ENCODE data around the gene DGKI.

DGKI gene

DNA sequence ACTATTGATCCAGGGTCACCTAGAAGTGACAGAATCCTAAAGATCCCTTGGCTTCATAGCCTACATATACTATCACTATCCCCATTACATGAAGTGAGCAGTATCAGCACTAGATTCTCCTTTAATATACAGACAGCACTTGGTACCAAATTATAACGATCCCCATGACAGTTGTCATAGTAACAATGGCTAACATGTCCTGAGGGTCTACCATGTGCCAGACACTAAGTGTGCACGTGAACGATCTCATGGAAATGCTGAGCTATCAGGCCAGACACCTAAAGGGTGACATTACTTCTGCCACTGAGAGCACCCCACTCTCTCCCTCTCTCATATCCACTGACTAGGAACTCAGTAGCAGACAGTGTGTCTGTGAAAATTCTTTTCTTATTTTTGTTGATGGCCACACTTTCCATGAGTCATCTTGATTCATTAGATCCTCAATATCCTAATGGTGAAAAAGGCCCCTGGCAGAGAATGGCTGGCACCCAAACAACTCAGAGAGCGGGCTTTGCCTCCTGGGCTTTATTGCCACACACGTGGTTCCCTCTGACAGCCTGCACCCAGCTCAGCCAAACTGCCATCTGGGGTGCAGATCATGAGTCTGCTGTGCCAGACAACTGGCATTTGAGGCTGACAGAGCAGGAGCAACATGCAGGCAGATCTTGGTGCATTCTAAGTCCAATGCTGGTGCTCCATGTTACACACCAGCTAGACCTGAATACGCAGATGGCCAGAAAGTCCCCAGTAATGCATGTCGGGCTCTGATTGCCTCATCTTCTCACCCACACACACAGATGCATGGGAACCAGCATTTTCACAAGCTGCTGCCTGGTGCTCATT lies 176.3 kb downstream of the DGKI start:
- Mint-ChIP-seq H3K9me3 (no peaks in the 10 kb centered on the region), H3K4me3 (no peak overlapping the region), H3K4me1 (no peaks in the 10 kb centered on the region)

DNA sequence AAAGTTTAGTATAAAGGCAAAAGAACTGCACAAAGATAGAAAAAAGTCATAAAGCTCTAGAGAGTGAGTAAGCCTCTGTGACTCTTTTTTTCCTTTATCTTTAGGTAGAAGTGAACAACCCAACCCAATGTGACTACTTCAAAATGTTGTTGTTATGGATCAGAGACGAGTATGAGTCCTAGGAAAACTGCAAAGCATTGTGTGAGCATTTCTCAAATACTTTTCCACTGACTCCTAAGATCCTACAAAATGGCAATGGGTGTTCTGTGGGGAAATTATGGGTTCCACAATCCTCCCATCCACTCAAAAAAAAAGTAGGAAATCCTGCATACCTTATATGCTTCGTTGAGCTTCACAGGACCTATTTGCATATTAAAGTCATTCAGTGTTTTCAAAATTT lies 177.1 kb downstream of the DGKI start:
- no peak for DNase-seq
- CTCF ChIA-PET, result interaction anchor here (0.6 to 2.4 kb wide), 2 partner anchors 14 to 625 kb away, joined by 3 to 9 read pairs; no protein-coding TSS in a partner anchor
- no peaks in the 10 kb centered on the region for H3K9me3 Mint-ChIP-seq
- H3K36me3 Mint-ChIP-seq, result no peaks in the 10 kb centered on the region
- H3K27me3 Mint-ChIP-seq, result peaks cover 4% of the 10 kb centered on the region
- no peak overlapping the region for H3K27ac Mint-ChIP-seq
- no peak overlapping the region for H3K4me3 Mint-ChIP-seq
- H3K4me1 Mint-ChIP-seq, result no peaks in the 10 kb centered on the region

More for the DNA sequence above, 176.3 kb downstream of the DGKI start:
- CTCF ChIA-PET, result interaction anchor here (1.2 to 2.4 kb wide), 2 partner anchors 14 kb away, joined by 4 to 9 read pairs; no protein-coding TSS in a partner anchor
- DNase-seq, result no peak
- H3K27ac Mint-ChIP-seq, result no peak overlapping the region
- H3K36me3 Mint-ChIP-seq, result no peaks in the 10 kb centered on the region
- H3K27me3 Mint-ChIP-seq, result peaks cover 4% of the 10 kb centered on the region

DNA sequence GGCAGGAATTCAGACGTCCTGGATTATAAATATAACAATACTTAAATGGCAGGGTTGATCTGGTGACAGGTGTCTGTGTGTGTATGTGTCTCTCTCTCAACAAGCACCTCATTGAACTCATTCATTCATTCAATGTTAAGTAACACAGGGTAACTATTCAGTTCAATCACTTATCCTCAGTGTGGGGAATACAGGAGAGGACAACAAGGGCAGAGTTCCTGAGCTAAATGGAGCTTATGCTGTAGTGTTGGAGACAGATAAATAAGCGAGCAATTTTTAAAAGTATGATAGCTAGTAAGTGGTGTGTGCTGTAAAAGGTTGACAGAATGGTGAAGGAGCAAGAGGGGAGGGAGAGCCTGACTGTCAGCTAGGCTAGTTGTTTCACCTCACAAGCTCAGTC lies 178.4 kb downstream of the DGKI start:
- H3K4me3 Mint-ChIP-seq, result no peak overlapping the region
- H3K27me3 Mint-ChIP-seq, result no peaks in the 10 kb centered on the region
- H3K27ac Mint-ChIP-seq, result no peak overlapping the region
- DNase-seq, result no peak
- H3K36me3 Mint-ChIP-seq, result no peaks in the 10 kb centered on the region
- CTCF ChIA-PET, result interaction anchor here (2.4 kb wide), 1 partner anchor 12 kb away, joined by 9 read pairs; no protein-coding TSS in a partner anchor
- H3K4me1 Mint-ChIP-seq, result no peaks in the 10 kb centered on the region
- H3K9me3 Mint-ChIP-seq, result no peaks in the 10 kb centered on the region

DNA sequence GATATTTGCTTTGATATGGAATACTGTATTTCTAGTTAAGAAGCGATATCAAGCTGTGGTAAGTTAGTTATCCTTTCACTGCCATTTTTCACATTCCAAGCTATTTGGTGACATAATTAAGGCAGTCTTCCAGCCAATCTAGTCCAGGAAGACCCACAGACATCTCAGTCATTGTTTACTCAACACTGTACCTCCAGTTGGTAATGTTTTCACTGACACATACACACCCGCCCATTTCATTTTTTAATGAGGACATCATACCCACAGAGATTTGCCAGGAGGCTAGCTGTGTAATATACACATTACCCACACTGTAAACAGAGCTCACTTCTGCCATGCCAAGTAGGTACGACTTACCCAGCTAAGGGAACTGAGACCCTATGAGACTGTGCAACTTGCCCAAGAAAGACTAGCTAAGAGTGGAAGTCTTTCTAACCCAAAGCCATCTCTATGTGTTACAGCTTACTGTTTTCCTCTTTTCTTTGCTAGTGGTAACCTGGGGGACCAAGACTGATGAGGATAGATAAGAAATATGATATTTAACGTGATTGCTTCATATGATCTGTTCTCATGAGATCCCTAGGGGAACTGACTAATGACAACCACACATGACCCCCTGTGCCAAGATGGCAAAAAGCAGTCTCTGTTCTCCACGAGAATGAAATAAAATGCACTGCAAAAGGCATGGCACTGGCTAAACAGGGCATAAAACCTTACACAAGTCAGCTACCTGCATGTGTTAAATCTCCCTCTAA lies 179.0 kb downstream of the DGKI start:
- no peak for DNase-seq
- Mint-ChIP-seq H3K27ac (no peak overlapping the region), H3K9me3 (no peaks in the 10 kb centered on the region), H3K4me3 (no peak overlapping the region), H3K36me3 (no peaks in the 10 kb centered on the region), H3K4me1 (no peaks in the 10 kb centered on the region), H3K27me3 (no peaks in the 10 kb centered on the region)
- CTCF ChIA-PET, result interaction anchor here (2.4 kb wide), 1 partner anchor 12 kb away, joined by 9 read pairs; no protein-coding TSS in a partner anchor

DNA sequence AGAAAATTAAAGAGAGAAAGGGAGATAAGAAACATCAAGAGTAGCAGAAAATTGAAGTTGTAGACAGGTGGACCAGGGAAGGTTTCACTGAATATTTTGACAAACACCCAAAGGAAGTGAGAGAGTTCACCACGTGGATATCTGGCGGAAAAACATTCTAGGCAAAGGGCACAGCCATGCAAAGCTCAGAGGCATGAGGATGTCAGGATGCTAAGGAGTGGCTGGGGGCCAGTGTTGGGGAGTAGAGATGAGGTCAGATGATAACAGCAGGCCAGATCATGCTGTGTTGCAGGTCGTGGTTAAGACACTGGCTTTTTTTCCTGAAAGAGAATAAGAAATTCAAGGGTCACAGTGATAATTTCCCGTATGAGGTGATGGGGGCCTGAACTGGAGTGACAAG lies 181.9 kb downstream of the DGKI start:
- CTCF ChIA-PET, result no interaction called here

DNA sequence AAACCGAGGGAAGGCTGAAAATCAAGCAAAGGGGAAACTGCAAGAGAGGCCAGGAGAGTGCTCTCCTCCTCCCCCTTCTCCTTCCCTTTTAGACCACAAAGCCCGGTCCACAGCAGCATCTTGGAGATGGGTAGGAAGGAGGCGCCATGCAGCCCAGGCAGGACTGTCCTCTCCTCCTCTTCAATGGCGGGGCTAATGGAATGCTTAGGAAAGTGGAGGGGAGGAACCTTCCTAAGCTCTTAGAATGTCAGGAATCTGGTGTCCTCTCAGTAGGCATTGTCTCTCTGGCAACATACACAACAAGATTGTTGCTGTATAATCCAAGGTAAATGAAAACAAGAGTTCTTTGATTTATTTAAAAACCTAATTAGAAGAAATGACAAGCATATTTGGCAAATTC lies 185.1 kb downstream of the DGKI start:
- CTCF ChIA-PET, result interaction anchor here (0.7 to 1.2 kb wide), 2 partner anchors 232 to 484 kb away, joined by 3 read pairs; no protein-coding TSS in a partner anchor
- no peaks in the 10 kb centered on the region for H3K27me3 Mint-ChIP-seq
- H3K27ac Mint-ChIP-seq, result no peak overlapping the region
- no peak overlapping the region for H3K4me3 Mint-ChIP-seq
- H3K4me1 Mint-ChIP-seq, result no peaks in the 10 kb centered on the region
- no peaks in the 10 kb centered on the region for H3K36me3 Mint-ChIP-seq
- DNase-seq, result no peak
- no peaks in the 10 kb centered on the region for H3K9me3 Mint-ChIP-seq

More for the DNA sequence above, 181.9 kb downstream of the DGKI start:
- Mint-ChIP-seq H3K36me3 (no peaks in the 10 kb centered on the region), H3K4me1 (no peaks in the 10 kb centered on the region), H3K9me3 (no peaks in the 10 kb centered on the region), H3K27ac (no peak overlapping the region), H3K4me3 (no peak overlapping the region), H3K27me3 (no peaks in the 10 kb centered on the region)
- no peak for DNase-seq

DNA sequence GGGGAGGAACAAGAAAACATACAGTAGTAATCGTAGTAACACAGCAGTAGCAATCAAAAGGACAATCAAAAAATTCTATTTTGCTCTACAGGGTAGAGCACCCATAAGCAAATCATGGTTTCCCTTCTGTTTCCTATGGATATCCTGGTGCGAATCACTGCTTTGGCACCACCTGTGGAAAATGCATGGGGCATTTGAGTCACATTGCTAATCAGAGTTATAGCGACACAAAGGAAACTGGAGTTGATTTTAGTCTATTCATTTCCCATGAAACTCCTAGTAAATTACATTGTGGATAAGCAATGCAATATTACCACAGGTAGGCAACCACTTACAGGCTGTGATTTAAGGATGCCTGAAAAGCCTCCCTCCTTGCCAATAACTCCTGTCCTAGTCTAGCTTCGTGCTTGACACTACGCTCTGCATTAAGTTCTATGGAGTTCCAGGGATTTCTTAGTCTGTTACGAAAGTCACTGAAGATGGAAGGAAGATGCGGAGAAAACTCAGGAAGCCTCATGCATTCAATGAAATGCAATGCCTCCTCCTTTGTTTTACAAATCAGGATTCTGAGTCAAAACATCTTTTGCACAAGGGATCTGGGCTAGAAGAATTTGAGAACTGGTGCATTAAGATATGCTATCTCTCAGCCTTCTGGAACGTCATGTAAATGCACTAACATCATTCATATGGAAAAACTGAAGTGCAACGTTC lies 188.4 kb downstream of the DGKI start:
- Mint-ChIP-seq H3K4me3 (no peak overlapping the region), H3K36me3 (no peaks in the 10 kb centered on the region), H3K4me1 (no peaks in the 10 kb centered on the region), H3K9me3 (no peaks in the 10 kb centered on the region), H3K27ac (no peak overlapping the region), H3K27me3 (no peaks in the 10 kb centered on the region)
- CTCF ChIA-PET, result interaction anchor here (1.6 kb wide), 1 partner anchor 231 kb away, joined by 3 read pairs; no protein-coding TSS in a partner anchor
- no peak for DNase-seq

DNA sequence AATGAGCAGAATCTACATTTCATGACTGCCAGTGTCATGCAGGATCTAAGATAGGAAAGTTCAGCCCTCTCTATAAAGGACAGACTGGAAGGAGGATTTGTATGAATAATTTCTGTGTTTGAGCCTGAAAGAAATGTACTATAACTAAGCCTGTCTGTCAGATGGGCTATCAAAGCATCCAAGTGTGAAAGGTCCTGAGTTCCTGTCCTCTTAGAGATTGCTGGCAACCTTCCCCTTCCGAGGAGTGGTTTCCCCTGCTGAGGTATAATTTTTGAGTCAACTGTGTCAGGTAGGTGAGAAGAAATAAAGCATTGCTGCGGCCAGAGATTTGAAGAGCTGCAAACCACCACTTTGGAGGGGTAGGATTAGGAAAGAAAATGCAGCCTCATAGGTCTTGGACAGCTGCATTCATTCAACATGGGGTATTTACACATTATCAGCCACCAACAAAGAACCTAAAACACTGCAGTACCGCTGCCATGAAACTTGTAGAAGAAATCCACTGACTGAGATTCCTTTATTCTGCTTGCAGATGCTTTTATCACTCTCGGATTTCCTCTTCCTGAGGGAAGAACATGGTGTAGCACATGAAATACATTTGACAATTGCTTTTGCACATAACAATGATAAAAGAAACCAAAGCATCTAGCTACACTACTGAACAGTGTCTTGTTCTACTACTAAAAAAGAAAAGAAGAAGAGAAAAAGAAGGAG lies 189.1 kb downstream of the DGKI start:
- DNase-seq, result no peak
- Mint-ChIP-seq H3K9me3 (no peaks in the 10 kb centered on the region), H3K36me3 (no peaks in the 10 kb centered on the region), H3K27me3 (no peaks in the 10 kb centered on the region), H3K4me3 (no peak overlapping the region), H3K27ac (no peak overlapping the region), H3K4me1 (no peaks in the 10 kb centered on the region)
- CTCF ChIA-PET, result interaction anchor here (1.6 to 6.1 kb wide), 5 partner anchors 182 to 351 kb away, joined by 3 to 50 read pairs (median 14); no protein-coding TSS in a partner anchor

DNA sequence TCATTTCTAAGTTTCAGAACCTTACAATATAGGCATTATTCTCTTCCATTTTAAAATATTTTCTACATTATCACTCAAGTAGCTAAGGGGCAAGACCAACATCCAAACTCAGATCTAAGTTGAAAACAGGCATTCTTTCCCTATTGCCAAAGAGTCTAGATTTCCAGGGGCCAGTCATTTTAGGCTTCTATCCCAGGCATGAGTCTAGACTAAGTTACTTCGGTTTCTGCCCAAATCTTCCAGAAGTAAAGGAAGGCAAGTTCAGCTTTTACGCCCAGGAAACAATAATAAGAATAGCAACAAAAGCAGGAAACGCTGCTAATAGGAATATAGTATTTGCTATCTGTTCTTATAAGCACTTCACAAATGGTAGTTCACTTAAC lies 189.9 kb downstream of the DGKI start:
- Mint-ChIP-seq H3K27me3 (no peaks in the 10 kb centered on the region), H3K4me3 (no peak overlapping the region), H3K27ac (no peak overlapping the region), H3K9me3 (no peaks in the 10 kb centered on the region), H3K4me1 (no peaks in the 10 kb centered on the region), H3K36me3 (no peaks in the 10 kb centered on the region)
- no peak for DNase-seq
- CTCF ChIA-PET, result interaction anchor here (0.8 to 6.1 kb wide), 23 partner anchors 11 to 354 kb away, joined by 3 to 50 read pairs (median 5); no protein-coding TSS in a partner anchor

DNA sequence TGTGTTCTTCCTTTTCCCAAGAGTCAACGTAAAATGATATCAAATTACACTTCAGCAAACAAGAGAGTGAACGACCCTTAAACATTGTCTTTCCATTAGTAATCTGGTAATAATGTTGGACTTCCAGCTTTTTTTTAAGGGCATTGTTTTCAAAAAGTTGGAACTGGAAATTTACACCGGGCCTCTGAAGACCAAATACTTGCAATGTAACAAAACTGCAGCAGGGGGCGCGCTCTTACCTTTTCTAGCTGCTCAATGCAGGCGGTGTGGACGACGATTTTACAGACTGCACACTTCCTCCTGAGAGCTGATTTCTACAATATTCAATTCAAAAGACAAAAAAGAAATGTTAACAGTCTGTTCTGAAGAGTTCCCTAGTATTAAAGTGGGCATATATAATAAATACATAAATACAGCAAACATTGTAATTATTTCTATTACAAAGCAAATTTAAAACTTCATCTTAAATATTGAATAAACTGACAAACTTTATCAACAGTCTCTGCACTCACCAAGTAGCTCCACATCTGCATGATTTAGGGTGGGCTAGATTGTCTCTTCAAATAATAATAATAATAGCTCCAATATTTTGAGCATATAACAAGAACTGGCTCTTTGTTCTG lies 190.4 kb downstream of the DGKI start:
- Mint-ChIP-seq H3K27me3 (no peaks in the 10 kb centered on the region), H3K4me3 (no peak overlapping the region), H3K9me3 (no peaks in the 10 kb centered on the region), H3K4me1 (no peaks in the 10 kb centered on the region), H3K36me3 (no peaks in the 10 kb centered on the region), H3K27ac (no peak overlapping the region)
- CTCF ChIA-PET, result interaction anchor here (0.8 to 6.1 kb wide), 24 partner anchors 10 to 354 kb away, joined by 3 to 50 read pairs (median 5); no protein-coding TSS in a partner anchor
- peak; percentile 78 for DNase-seq

DNA sequence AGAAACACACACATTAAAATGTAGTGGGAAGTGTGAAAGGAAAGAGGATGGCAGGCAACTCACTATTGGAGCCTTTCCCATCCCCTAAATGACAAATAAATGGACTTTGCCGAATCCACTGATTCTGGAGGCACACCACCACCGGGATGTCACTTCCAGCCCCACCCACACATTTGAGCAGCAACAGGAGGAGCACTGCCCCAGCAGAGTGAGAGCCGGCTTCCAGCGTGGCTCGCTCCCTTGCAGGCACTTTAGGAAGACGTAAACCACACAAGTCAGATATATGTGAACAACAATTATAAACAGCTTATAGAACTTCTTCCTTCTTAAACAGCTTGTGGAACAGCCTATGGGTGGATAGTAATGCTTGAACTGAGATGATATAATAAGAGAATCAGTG lies 191.0 kb downstream of the DGKI start:
- Mint-ChIP-seq H3K27ac (no peak overlapping the region), H3K4me3 (no peak overlapping the region), H3K27me3 (no peaks in the 10 kb centered on the region), H3K4me1 (no peaks in the 10 kb centered on the region), H3K36me3 (no peaks in the 10 kb centered on the region), H3K9me3 (no peaks in the 10 kb centered on the region)
- no peak for DNase-seq
- CTCF ChIA-PET, result interaction anchor here (1.0 to 6.1 kb wide), 22 partner anchors 10 to 355 kb away, joined by 3 to 50 read pairs (median 5); no protein-coding TSS in a partner anchor

DNA sequence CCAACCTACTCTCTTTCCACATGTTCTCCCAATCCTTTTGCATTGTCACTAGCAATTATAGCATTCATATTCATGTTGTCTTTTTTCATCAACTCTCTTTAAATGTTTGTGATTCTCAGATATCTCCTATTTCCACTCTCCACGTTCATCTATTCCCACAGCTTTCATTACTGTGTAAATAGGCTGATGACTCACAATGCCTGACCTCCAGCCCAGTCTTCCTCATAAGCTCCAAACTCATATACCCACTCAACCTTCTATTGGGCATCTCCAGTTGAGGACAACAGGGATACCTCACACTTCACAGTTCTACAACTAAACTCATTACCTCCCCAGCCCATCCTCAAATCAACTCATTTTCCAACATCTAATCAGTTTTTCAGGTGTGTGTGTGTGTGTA lies 194.1 kb downstream of the DGKI start:
- Mint-ChIP-seq H3K27me3 (no peaks in the 10 kb centered on the region), H3K4me3 (no peak overlapping the region), H3K36me3 (no peaks in the 10 kb centered on the region), H3K9me3 (no peaks in the 10 kb centered on the region), H3K4me1 (no peaks in the 10 kb centered on the region), H3K27ac (no peak overlapping the region)
- DNase-seq, result no peak
- CTCF ChIA-PET, result interaction anchor here (1.6 to 6.1 kb wide), 3 partner anchors 248 to 356 kb away, joined by 3 to 50 read pairs (median 8); no protein-coding TSS in a partner anchor
